ENCODE results near the gene CPM. TPM values are rescaled to one million over a fixed set of nuclear protein-coding genes. Genes with fewer than 3 reads are reported as not detected.
A peak's percentile ranks its signal among the peaks of the same experiment; 100 is the strongest.
"Not testable (repeated sequence)": the region's sequence is repeated elsewhere in the genome, so short reads cannot be mapped to it uniquely, and the experiment has no call there.

Gene CPM
- total and polyA plus RNA-seq, 12 donors, result 2.1 to 17.8 (median 5.4) TPM

- no peak overlapping the region for H3K4me3 ChIP-seq
- TF ChIP-seq CTCF (IDR thresholded peaks at IDR 0.05), result no peak
- H3K4me1 ChIP-seq, result no peaks in the 10 kb centered on the region
- intact Hi-C loops (cut with DNase I), result loop anchor here (2.0 to 10.0 kb wide), 6 partner anchors 200 to 293 kb away; no protein-coding TSS in a partner anchor
- 94 to 98% methylated on average over 3 of the region's 3 CpGs for WGBS, 2 donors
- no peaks in the 10 kb centered on the region for H3K27me3 ChIP-seq
- H3K9me3 ChIP-seq, result no peaks in the 10 kb centered on the region
- H3K36me3 ChIP-seq, result peaks cover 0 to 20% (median 0%) of the 10 kb centered on the region in 9 donors
- no peak for ATAC-seq
- no peak overlapping the region for H3K27ac ChIP-seq
- DNase-seq, result no peak
Observed at GRCh38 chr12:68864604-68865003, 68.4 kb downstream of the CPM start.

DNA sequence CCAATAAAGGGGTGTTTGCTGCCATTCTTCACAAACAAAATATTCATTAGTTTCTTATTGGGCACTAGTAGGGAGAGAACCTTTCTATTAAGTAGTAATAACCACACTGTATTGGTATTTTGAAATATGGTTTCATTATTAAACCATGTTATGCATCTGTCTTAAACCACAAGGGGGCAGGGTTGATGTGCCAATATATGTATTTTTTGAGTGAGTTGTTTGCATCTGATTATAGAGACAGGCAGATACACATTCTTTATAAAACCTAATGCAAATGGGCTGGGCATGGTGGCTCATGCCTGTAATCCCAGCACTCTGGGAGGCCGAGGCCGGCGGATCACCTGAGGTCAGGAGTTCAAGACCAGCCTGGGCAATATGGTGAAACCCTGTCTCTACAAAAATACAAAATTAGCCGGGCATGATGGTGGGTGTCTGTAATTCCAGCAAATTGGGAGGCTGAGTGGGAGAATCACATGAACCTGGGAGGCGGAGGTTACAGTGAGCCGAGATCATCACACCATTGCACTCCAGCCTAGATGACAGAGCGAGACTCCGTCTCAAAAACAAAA is 69.0 kb downstream of the CPM start:
- ATAC-seq, H3K4me1 ChIP-seq: not testable (repeated sequence)

DNA sequence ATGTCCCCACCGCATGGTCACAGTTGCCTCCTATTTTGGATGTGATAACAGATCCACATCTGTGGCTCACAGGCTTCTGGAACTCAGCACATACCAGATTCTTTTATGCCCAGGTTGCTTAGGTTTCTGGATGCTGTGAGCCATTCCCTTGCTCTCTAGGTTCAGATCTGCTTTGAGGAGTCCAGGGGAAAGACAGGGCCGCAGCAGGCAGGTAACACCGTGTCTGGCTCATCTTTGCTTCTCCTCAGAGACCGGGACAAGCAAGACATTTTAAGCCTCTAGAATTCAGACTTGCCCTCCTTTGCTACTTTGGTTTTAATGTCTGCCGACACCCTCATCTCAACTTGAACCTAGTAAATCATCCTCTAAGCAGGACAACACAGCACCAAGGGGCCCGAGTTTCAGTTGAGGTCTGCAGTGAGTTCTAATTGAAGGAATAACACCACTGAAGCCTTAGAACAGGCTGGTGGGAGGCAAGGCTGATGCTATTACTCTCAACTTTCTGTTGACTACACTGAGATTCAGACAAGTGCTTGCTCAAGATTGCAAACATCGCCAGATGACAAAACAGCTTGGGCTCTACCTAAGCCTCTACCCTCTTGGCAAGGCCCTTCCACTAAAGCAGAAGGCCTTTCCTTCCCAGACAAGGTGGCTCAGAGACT is 69.7 kb downstream of the CPM start:
- intact Hi-C loops (cut with DNase I), result loop anchor here in 4 of 10 donors (1.0 to 10.0 kb wide), 4 partner anchors 202 to 294 kb away; no protein-coding TSS in a partner anchor
- ATAC-seq (no peak), DNase-seq (no peak)
- Histone ChIP-seq H3K27me3 (no peaks in the 10 kb centered on the region), H3K9me3 (no peaks in the 10 kb centered on the region), H3K4me3 (no peak overlapping the region), H3K36me3 (peaks cover 0 to 10% (median 0%) of the 10 kb centered on the region in 9 donors), H3K4me1 (no peaks in the 10 kb centered on the region), H3K27ac (no peak overlapping the region)
- 82 to 87% methylated on average over 7 of the region's 7 CpGs for WGBS, 2 donors
- TF ChIP-seq CTCF (IDR thresholded peaks at IDR 0.05), result no peak

More for the DNA sequence above, 69.0 kb downstream of the CPM start:
- 83 to 89% methylated on average over 8 of the region's 8 CpGs for WGBS, 2 donors
- peaks cover 0 to 15% (median 0%) of the 10 kb centered on the region in 9 donors for H3K36me3 ChIP-seq
- H3K27me3 ChIP-seq, H3K9me3 ChIP-seq, H3K4me3 ChIP-seq, H3K27ac ChIP-seq: not testable (repeated sequence)
- intact Hi-C loops (cut with DNase I), result loop anchor here in 7 of 10 donors (1.0 to 10.0 kb wide), 6 partner anchors 201 to 293 kb away; no protein-coding TSS in a partner anchor
- peak; percentile 51 to 72 (median 63) for TF ChIP-seq CTCF (IDR thresholded peaks at IDR 0.05)
- DNase-seq, result peak in 1 of 2 donors; percentile 13

GRCh38 chr12:68861890-68862289 is 71.1 kb downstream of the CPM start:
- no peaks in the 10 kb centered on the region for H3K4me1 ChIP-seq
- H3K36me3 ChIP-seq, result peaks cover 0 to 8% (median 0%) of the 10 kb centered on the region in 9 donors
- TF ChIP-seq CTCF (IDR thresholded peaks at IDR 0.05), result no peak
- H3K9me3 ChIP-seq, result no peaks in the 10 kb centered on the region
- no peaks in the 10 kb centered on the region for H3K27me3 ChIP-seq
- H3K4me3 ChIP-seq, result no peak overlapping the region
- no peak for ATAC-seq
- no peak for DNase-seq
- WGBS, 2 donors, result 91 to 92% methylated on average over 3 of the region's 3 CpGs
- intact Hi-C loops (cut with DNase I), result loop anchor here in 4 of 10 donors (5.0 to 10.0 kb wide), 3 partner anchors 203 to 295 kb away; no protein-coding TSS in a partner anchor
- H3K27ac ChIP-seq, result no peak overlapping the region

All from heart right ventricle (tissue), 16 donors.